ENCODE measurements around the gene SEMA6C.

The SEMA6C gene

GRCh38 chr1:151158751-151159251 lies 12.4 kb upstream of the SEMA6C start:
- DNase-seq, result no peak

GRCh38 chr1:151158326-151158725 lies 11.9 kb upstream of the SEMA6C start:
- DNase-seq, result peak; percentile 40

GRCh38 chr1:151157067-151157531 lies 10.7 kb upstream of the SEMA6C start:
- DNase-seq, result peak; percentile 95

GRCh38 chr1:151156515-151156819 lies 10.0 kb upstream of the SEMA6C start, which contains the start of gene TNFAIP8L2:
Gene TNFAIP8L2, plus strand, starts transcription at chr1:151156649. Its CDS starts 2,049 bp downstream, at chr1:151158698.
- DNase-seq, result peak; percentile 94

- peak; percentile 62 for DNase-seq
Measured at GRCh38 chr1:151147665-151148064, 1.2 kb upstream of the SEMA6C start.

- no peak for DNase-seq
Measured at GRCh38 chr1:151147132-151147503, 687 bp upstream of the SEMA6C start.

- no peak for DNase-seq
Measured at GRCh38 chr1:151146072-151146411, 389 bp downstream of the SEMA6C start.

- DNase-seq, result peak; percentile 68
Measured at GRCh38 chr1:151145304-151146071, 943 bp downstream of the SEMA6C start.

GRCh38 chr1:151144474-151145303 lies 1.7 kb downstream of the SEMA6C start:
- DNase-seq, result peak; percentile 46

- DNase-seq, result no peak
Measured at GRCh38 chr1:151143986-151144385, 2.4 kb downstream of the SEMA6C start.

GRCh38 chr1:151143057-151143435 lies 3.4 kb downstream of the SEMA6C start:
- DNase-seq, result no peak

- no peak for DNase-seq
Measured at GRCh38 chr1:151142411-151143056, 3.9 kb downstream of the SEMA6C start.

- DNase-seq, result no peak
Measured at GRCh38 chr1:151137789-151138188, 8.6 kb downstream of the SEMA6C start.

- peak; percentile 19 for DNase-seq
Measured at GRCh38 chr1:151135433-151136385, 10.7 kb downstream of the SEMA6C start.

- DNase-seq, result no peak
Measured at GRCh38 chr1:151134991-151135390, 11.4 kb downstream of the SEMA6C start.

GRCh38 chr1:151134396-151134795 lies 12.0 kb downstream of the SEMA6C start:
- DNase-seq, result no peak

- DNase-seq, result no peak
Measured at GRCh38 chr1:151133018-151133806, 13.2 kb downstream of the SEMA6C start.

- DNase-seq, result no peak
Measured at GRCh38 chr1:151132335-151133017, 14.0 kb downstream of the SEMA6C start.

GRCh38 chr1:151131701-151132334 lies 14.6 kb downstream of the SEMA6C start:
- no peak for DNase-seq

GRCh38 chr1:151130987-151131586 lies 15.3 kb downstream of the SEMA6C start:
- DNase-seq, result peak; percentile 95
